Right forelimb (tissue), 1 donor: ENCODE measurements around the gene PIK3R1.
A peak's percentile ranks its signal among the peaks of the same experiment; 100 is the strongest.
"Not testable (repeated sequence)": the region's sequence is repeated elsewhere in the genome, so short reads cannot be mapped to it uniquely, and the experiment has no call there.

Experiments
- DNase-seq: peaks from one replicate; pipeline ENCODE4 v3.0.0-alpha.2; 2018

Gene PIK3R1

DNA sequence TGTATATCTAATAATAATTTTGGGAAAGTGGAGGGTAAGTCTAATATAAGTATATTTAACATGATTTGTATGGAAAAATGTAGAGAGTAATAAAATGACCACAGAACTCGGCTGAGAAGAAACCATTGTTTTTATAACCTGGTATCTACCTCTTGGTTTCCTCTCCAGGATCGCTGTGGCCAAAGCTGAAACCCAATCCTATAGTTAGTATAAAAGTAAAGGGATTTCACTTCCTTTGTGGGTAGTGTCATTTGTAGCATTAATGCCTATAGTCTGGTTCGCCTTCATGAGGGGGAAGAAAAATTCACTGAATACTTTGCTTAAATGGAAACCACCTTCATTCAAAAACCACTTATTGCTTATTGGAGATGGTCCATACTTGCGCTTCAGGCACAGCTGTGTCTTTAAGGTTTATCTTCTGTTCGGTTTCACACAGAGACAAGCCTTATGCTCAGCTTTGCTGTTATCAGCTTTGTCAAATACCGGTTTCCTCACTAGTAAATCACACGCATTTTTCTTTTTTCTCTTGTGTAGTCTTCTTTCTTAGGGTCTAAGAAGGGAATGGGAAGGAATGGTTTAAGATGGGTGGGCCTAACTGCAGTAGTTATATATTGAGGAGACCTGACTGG is 12.1 kb downstream of the PIK3R1 start:
- DNase-seq, result no peak

DNA sequence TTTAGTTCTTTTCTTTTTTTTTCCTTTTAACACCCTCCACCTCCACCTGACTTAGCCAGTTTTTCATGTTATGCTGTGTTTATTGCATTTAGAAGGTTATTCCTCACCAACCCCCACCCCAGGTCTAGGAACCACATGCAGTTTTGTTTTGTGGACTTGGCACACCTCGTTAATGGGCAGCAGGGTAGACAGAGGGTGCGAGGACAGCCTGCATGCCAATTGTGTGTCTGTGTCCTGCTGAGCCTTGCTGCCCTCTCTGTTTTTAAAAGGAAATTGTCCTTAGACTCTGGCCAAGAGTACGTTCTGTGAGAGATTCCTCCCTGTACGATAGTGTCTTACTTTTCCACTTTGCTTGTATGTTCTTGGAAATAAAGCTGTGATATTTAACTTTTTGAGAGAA is 13.9 kb downstream of the PIK3R1 start:
- DNase-seq, result no peak

DNA sequence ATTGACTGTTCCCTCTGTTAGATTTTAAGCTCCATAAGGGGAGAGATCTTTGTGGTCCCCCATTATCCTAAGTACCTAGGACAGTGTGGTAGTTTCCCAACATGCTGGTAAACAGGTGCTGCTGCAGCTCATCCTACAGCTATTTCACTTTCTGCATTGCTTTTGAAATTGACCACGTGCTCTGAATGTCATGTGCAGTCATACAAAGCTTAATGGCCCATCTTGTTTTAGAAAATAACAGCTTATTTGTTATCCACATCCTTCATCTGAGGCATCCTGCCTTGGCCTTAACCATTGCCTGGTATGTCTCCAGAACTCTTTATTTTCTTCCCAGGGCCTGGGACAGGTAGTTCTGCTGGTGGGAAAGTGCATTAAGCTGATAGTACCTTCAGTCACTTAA is 14.7 kb downstream of the PIK3R1 start:
- DNase-seq, result no peak

DNA sequence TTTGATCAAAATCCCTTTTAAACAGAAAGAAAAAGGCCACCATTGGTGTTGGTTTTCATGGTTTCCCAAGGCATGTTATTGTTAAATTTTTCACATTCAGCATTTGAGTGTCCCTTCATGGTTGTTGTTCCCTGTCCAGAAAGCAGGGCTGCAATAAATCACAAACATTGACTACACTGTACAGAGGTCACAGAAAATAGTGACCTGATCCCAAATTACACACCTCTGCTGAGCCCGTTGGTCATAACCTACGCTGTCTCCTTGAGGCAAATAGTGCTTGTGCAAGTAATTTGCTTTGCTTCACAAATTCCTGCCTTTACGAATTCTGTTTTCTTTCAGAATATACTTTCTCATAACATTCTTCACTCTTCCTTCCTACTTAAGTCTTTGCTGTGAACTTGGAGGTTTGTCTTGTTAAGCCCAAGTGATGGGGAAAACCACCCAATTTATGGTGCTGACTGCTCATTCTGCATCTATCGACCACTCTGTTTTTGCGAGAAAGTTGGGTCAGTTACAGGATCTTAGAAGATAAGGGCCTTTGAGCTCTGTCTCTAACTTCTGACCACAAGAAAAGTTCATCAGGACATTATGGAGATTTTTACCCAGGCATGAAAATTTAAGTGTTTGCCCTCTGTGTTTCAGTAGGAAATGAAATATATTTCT is 16.0 kb downstream of the PIK3R1 start:
- no peak for DNase-seq

DNA sequence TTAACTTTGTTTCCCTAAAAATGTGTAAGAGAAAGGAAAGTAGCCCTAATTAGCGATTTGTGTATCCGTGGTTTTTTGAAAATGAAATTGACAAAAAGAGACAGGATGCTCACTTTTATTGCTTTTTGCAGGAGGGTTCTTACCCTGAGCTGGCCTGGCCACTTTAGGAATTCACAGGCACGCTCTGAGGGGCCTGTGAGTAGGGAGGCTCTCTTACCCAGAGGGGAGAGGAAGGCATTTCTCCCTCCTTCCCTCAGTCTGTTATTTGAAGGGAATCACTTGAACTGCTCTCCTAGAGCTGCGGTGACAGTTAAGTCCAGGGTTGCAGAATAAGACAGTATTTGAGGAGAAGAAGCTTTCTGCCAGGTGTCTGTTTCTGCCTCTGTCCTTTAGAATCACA is 16.7 kb downstream of the PIK3R1 start:
- DNase-seq, result no peak

DNA sequence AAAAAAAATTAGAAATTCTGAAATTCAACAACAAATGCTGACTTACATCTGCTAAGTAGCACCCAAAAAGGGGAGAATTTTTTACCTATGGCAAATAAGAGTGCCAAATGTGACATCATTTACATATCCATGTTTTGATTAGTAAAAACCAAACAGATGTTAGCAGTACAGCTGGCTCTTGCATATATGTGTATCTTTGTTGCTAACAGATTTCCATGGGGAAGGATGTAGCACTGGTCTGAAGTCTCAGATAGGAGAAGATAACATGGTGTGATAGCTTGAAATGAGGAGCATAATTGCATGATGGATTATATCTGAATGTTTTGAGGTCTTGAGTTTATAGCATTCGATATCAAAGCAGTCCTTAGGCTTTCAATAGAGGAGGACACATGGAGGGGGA is 17.5 kb downstream of the PIK3R1 start:
- no peak for DNase-seq

DNA sequence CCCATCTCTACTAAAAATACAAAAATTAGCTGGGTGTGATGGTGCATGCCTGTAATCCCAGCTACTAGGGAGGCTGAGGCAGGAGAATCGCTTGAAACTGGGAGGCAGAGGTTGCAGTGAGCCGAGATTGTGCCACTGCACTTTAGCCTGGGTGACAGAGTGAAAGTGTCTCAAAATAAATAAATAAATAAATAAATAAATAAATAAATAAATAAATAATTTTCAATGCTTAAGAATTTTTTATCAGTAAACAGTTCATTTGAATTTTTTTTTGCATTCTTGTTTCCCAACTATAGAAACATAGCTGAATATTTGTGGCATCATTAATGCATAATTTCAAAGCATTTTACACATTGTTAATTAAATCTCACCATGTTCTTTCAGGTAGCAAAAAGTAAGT is 19.7 kb downstream of the PIK3R1 start:
- DNase-seq, result not testable (repeated sequence)

DNA sequence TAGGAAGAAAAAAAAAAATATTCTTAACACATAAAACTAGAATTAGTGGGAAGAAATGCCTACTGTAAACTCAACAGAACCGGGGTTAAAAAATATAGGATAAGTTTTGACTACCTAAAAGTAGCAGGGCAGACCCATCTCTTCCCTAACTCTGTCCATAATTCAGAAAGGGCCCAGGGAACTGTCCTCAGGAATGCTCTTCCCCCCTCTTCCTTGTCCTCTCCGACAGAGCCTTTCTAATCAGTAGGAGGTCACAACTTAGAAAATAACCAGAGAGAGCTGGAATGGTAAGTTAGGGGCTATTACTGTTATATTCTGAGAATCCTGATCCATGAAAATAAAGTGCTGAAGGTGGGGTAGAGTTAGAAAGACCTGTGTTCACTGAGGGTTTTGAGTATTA is 22.2 kb downstream of the PIK3R1 start:
- no peak for DNase-seq

DNA sequence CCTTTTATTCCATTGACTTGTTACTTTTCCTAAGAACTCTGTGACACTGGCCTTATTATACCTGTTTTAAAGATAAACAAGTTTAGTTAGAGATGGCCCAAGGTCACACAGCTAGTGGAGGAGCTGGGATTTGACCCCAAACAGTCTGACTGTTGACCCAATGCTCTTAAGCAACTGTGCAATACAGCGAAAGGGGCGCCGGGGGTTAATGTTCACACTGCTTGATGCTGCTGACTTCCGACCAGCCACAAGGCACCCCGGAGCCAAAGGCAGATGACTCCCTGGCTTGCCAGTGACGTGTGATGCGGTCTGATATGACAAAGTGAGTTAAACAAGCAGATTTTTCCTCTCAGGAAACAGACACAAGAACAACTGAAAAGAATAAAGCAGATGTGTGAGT is 23.9 kb downstream of the PIK3R1 start:
- DNase-seq, result no peak

- DNase-seq, result no peak
These were observed 24.6 kb downstream of the PIK3R1 start for GRCh38 chr5:68240202-68240601.

DNA sequence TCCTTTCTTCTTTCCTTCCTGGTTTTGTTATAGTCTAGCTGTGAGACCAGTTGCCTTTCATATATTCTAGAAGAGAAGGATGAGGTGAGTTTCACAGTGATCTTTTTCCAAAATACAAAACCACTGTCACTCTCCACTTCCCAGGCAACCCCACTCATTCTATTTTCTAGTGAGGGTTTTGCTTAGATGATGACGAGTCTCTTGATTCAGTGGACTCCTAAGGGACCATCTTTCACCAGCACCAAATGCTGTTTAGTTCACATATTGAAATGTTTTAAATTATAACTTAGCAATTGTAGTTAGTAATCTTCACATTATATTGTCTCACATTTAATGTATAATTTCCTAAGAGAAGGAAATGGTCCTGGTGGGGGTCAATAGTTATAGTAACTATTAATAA is 25.2 kb downstream of the PIK3R1 start:
- no peak for DNase-seq

- no peak for DNase-seq
These were observed 27.2 kb downstream of the PIK3R1 start for GRCh38 chr5:68242743-68243142.

DNA sequence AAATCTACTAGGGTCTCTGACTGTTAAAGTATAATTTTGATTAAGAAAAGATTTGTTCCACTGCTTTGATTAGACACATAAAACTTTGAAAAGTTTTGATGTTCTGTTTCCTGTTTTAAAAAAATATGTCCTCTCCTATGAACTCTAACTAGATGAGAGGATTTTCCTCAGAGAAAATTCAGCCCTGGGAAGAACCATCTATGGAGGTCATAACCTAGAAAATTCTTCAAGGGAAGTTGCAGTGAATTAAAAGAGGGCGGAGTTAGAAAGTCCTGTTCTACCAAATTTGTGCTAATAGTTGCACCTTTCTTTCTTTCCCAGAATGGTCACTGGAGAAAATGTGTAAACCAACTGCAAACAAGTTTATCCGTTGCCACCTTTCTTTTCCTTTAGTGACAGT is 27.7 kb downstream of the PIK3R1 start:
- DNase-seq, result no peak

- DNase-seq, result no peak
These were observed 28.1 kb downstream of the PIK3R1 start for GRCh38 chr5:68243681-68244080.

- DNase-seq, result no peak
These were observed 29.8 kb downstream of the PIK3R1 start for GRCh38 chr5:68245319-68245718.

DNA sequence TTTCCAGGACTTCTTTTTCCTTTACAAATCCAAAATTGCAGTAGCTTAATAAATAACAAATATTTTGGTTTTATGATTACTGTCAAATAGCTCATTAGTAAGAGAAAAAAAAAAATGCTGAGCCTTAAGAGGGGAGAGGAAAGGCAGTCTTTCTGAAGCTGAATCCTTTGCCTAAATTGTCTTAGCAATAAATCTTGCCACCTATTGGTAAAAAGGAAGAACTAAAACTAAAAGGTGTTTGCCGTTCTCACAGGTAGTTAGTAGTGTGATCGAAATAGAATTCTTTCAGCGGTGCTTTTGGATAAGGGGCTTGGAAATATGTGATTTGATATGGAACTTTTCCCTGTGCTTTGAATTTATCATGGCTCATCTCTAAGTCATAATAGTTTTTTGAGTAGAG is 31.2 kb downstream of the PIK3R1 start:
- no peak for DNase-seq

DNA sequence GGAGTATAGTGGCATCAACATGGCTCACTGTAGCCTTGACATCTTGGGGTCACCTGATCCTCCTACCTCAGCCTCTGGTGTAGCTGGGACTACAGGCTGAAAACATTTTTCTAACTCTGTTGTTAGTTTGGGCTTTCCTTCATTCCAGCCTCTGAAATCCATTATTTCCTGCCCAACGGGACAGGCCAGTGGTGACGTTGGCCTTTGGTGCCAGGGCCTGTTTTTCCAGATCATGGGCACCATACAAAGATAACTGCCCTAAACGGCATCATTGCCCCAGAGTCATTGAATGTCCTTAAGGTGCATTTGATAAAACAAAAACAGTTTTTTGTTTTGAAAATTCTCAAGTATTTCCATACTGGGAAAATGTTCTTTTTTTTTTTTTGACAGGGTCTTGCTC is 32.1 kb downstream of the PIK3R1 start:
- no peak for DNase-seq

GRCh38 chr5:68248896-68249295 is 33.3 kb downstream of the PIK3R1 start:
- DNase-seq, result no peak

- no peak for DNase-seq
These were observed 34.0 kb downstream of the PIK3R1 start for GRCh38 chr5:68249520-68249919.

DNA sequence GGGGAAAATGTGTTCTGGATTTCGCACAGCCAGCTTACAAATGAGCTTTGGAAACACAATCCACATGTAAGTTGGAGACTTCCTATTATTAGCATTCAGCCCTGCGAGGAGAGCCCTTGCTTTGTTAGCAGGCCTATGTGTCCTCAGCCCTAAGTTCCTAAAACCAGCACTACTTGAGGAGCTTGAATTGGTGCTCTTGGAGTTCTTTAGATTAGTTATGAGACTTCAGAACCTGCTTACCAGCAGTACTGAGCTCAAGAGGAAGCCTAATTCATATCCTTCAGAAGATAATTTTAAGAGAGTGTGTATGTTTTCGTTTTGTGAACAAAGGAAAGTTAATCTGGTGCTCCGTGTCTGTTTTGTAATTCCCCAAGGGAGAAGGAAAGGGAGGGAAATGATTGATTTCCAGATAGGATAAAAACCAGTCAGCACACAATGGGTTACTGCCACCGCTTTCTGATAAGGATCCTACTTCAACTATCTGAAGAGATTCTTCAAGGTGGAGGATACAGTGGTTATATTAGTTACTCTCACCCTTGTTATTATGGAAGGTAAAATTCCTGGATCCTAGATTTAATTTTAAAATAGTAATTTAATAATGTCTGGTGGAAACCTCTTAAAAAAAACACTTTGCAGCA is 35.2 kb downstream of the PIK3R1 start:
- DNase-seq, result no peak

GRCh38 chr5:68251386-68251785 is 35.8 kb downstream of the PIK3R1 start:
- no peak for DNase-seq

- DNase-seq, result peak; percentile 72
These were observed 36.4 kb downstream of the PIK3R1 start for GRCh38 chr5:68251804-68252522.

- DNase-seq, result peak; percentile 66
These were observed 37.4 kb downstream of the PIK3R1 start for GRCh38 chr5:68252673-68253623.
